GM21717 (cell line): ENCODE data around the gene ZNF439.
"Not testable (repeated sequence)": the region's sequence is repeated elsewhere in the genome, so short reads cannot be mapped to it uniquely, and the experiment has no call there.

Experiments used
- ATAC-seq: cut with Tn5 transposase; IDR thresholded peaks from one replicate; pipeline ENCODE4 v1.9.1; 2021; ENCODE audit warnings: mild to moderate bottlenecking, moderate library complexity; ENCODE audit not compliant: unreplicated experiment

Gene ZNF439

GRCh38 chr19:11848594-11849469, at the start of gene ZNF439:
ZNF439 (plus strand) TSS chr19:11848726; CDS start chr19:11848868, 142 bp downstream.
- peak; percentile 62 for ATAC-seq

- no peak for ATAC-seq
These were observed 42.0 kb upstream of the ZNF439 start for GRCh38 chr19:11806354-11807098.

GRCh38 chr19:11807099-11807380, 41.5 kb upstream of the ZNF439 start:
- ATAC-seq = no peak

GRCh38 chr19:11813703-11814028, 34.9 kb upstream of the ZNF439 start:
- ATAC-seq = peak; percentile 37

- ATAC-seq = peak; percentile 95
These were observed 34.4 kb upstream of the ZNF439 start, which contains the start of gene ZNF440 for GRCh38 chr19:11814029-11814699. ZNF440 (plus strand) TSS chr19:11814273; CDS start chr19:11814448, 175 bp downstream.

GRCh38 chr19:11814700-11815035, 33.9 kb upstream of the ZNF439 start:
- ATAC-seq = no peak

- no peak for ATAC-seq
These were observed 26.9 kb upstream of the ZNF439 start for GRCh38 chr19:11821474-11822109.

GRCh38 chr19:11828957-11829876, 19.3 kb upstream of the ZNF439 start:
- ATAC-seq = not testable (repeated sequence)

- ATAC-seq = no peak
These were observed 16.1 kb upstream of the ZNF439 start for GRCh38 chr19:11832253-11832912.

GRCh38 chr19:11833541-11833940, 15.0 kb upstream of the ZNF439 start:
- ATAC-seq = no peak

GRCh38 chr19:11835626-11836066, 12.9 kb upstream of the ZNF439 start:
- not testable (repeated sequence) for ATAC-seq

- no peak for ATAC-seq
These were observed 4.8 kb upstream of the ZNF439 start for GRCh38 chr19:11843722-11844121.

- ATAC-seq = not testable (repeated sequence)
These were observed 911 bp upstream of the ZNF439 start for GRCh38 chr19:11847615-11848014.

- no peak for ATAC-seq
These were observed 329 bp upstream of the ZNF439 start for GRCh38 chr19:11848200-11848593.

GRCh38 chr19:11850289-11850688, 1.8 kb downstream of the ZNF439 start:
- ATAC-seq = not testable (repeated sequence)

GRCh38 chr19:11853358-11853757, 4.8 kb downstream of the ZNF439 start:
- no peak for ATAC-seq

GRCh38 chr19:11856596-11857250, 8.2 kb downstream of the ZNF439 start:
- ATAC-seq = no peak

GRCh38 chr19:11860721-11861120, 12.2 kb downstream of the ZNF439 start:
- ATAC-seq = no peak

- no peak for ATAC-seq
These were observed 12.8 kb downstream of the ZNF439 start for GRCh38 chr19:11861301-11861700.
